ENCODE measurements around the gene PLSCR4.

The PLSCR4 gene

GRCh38 chr3:146160321-146160963 is 90.5 kb downstream of the PLSCR4 start:
- DNase-seq = peak; percentile 86

- peak; percentile 76 for DNase-seq
Observed at GRCh38 chr3:146159616-146160320, 91.1 kb downstream of the PLSCR4 start.

- DNase-seq = peak; percentile 30
Observed at GRCh38 chr3:146159037-146159436, 91.9 kb downstream of the PLSCR4 start.

GRCh38 chr3:146157325-146158060 is 93.4 kb downstream of the PLSCR4 start:
- DNase-seq = peak; percentile 45

- peak; percentile 74 for DNase-seq
Observed at GRCh38 chr3:146156666-146157314, 94.1 kb downstream of the PLSCR4 start.

- DNase-seq = peak; percentile 49
Observed at GRCh38 chr3:146156095-146156494, 94.8 kb downstream of the PLSCR4 start.

- peak; percentile 87 for DNase-seq
Observed at GRCh38 chr3:146154995-146155394, 95.9 kb downstream of the PLSCR4 start.

GRCh38 chr3:146154316-146154715 is 96.6 kb downstream of the PLSCR4 start:
- DNase-seq = no peak

GRCh38 chr3:146153429-146153828 is 97.5 kb downstream of the PLSCR4 start:
- DNase-seq = no peak

- no peak for DNase-seq
Observed at GRCh38 chr3:146152834-146153233, 98.1 kb downstream of the PLSCR4 start.

- DNase-seq = peak; percentile 78
Observed at GRCh38 chr3:146148468-146148931, 102.4 kb downstream of the PLSCR4 start.

- DNase-seq = no peak
Observed at GRCh38 chr3:146145642-146146041, 105.3 kb downstream of the PLSCR4 start.

- no peak for DNase-seq
Observed at GRCh38 chr3:146142757-146143156, 108.1 kb downstream of the PLSCR4 start.
